H9 (cell line): ENCODE results near the gene ISG15. TPM values are rescaled to one million over a fixed set of nuclear protein-coding genes. Genes with fewer than 3 reads are reported as not detected.

Experiments used
- DNase-seq: peaks from one replicate; pipeline ENCODE4 v3.0.0-alpha.2; 2017
- H2AFZ ChIP-seq: one replicate; pipeline ENCODE4 v1.6.1; 2013; ENCODE audit warnings: mild to moderate bottlenecking, low read length, control low read depth, moderate library complexity
- H2AK5ac ChIP-seq: 2 replicates; pipeline ENCODE4 v1.6.1; 2013; ENCODE audit warnings: low read length, control low read depth, mixed read lengths; ENCODE audit not compliant: insufficient read length
- H2BK120ac ChIP-seq: one replicate; pipeline ENCODE4 v1.6.1; 2013; ENCODE audit warnings: low read depth, mild to moderate bottlenecking, low read length, control low read depth, inconsistent platforms; ENCODE audit not compliant: poor library complexity, severe bottlenecking
- H2BK12ac ChIP-seq: 2 replicates; pipeline ENCODE4 v1.6.1; 2013; ENCODE audit warnings: low read length, control low read depth, mixed read lengths, low read depth; ENCODE audit not compliant: insufficient read length
- H2BK15ac ChIP-seq: 2 replicates; pipeline ENCODE4 v1.6.1; 2013; ENCODE audit warnings: low read depth, low read length, control low read depth
- H2BK20ac ChIP-seq: one replicate; pipeline ENCODE4 v1.6.1; 2013; ENCODE audit warnings: low read depth, mild to moderate bottlenecking, low read length, control low read depth, inconsistent platforms; ENCODE audit not compliant: poor library complexity, severe bottlenecking
- H2BK5ac ChIP-seq: 2 replicates; pipeline ENCODE4 v1.6.1; 2013; ENCODE audit warnings: low read length, control low read depth, mixed read lengths; ENCODE audit not compliant: insufficient read length
- H3K14ac ChIP-seq: 2 replicates; pipeline ENCODE4 v1.6.1; 2013; ENCODE audit warnings: low read length, control low read depth; ENCODE audit not compliant: insufficient read depth
- H3K18ac ChIP-seq: 2 replicates; pipeline ENCODE4 v1.6.1; 2013; ENCODE audit warnings: low read depth, mild to moderate bottlenecking, mixed read lengths, low read length, control low read depth; ENCODE audit not compliant: insufficient read length
- H3K23ac ChIP-seq: 2 replicates; pipeline ENCODE4 v1.6.1; 2013; ENCODE audit warnings: low read length, control low read depth, mixed read lengths, low read depth; ENCODE audit not compliant: insufficient read length
- H3K23me2 ChIP-seq: 2 replicates; pipeline ENCODE4 v1.6.1; 2013; ENCODE audit warnings: low read depth, mild to moderate bottlenecking, mixed read lengths, low read length, control low read depth; ENCODE audit not compliant: insufficient read length, poor library complexity, severe bottlenecking
- H3K27ac ChIP-seq: 2 replicates; pipeline ENCODE4 v1.5.1; 2013; ENCODE audit warnings: low read length, control low read depth, mixed read lengths, low read depth; ENCODE audit not compliant: insufficient read length
- H3K27me3 ChIP-seq: 2 replicates; pipeline ENCODE4 v1.6.1; 2013; ENCODE audit warnings: low read length, control low read depth, inconsistent platforms; ENCODE audit not compliant: insufficient read depth
- H3K4ac ChIP-seq: 2 replicates; pipeline ENCODE4 v1.6.1; 2013; ENCODE audit warnings: low read depth, mild to moderate bottlenecking, control low read depth, inconsistent platforms, low read length, moderate library complexity
- H3K4me1 ChIP-seq: 2 replicates; pipeline ENCODE4 v1.6.1; 2013; ENCODE audit warnings: low read length, control low read depth, inconsistent platforms; ENCODE audit not compliant: insufficient read depth
- H3K4me2 ChIP-seq: 2 replicates; pipeline ENCODE4 v1.6.1; 2013; ENCODE audit warnings: low read length, control low read depth, mixed read lengths; ENCODE audit not compliant: insufficient read length, insufficient read depth
- H3K56ac ChIP-seq: 2 replicates; pipeline ENCODE4 v1.6.1; 2013; ENCODE audit warnings: low read depth, mild to moderate bottlenecking, mixed read lengths, low read length, control low read depth; ENCODE audit not compliant: insufficient read length
- H3K79me1 ChIP-seq: 2 replicates; pipeline ENCODE4 v1.6.1; 2013; ENCODE audit warnings: low read depth, mild to moderate bottlenecking, moderate library complexity, low read length, control low read depth, inconsistent platforms; ENCODE audit not compliant: insufficient read depth, poor library complexity, severe bottlenecking
- H3K79me2 ChIP-seq: 2 replicates; pipeline ENCODE4 v1.6.1; 2013; ENCODE audit warnings: low read length, control low read depth, inconsistent platforms; ENCODE audit not compliant: insufficient read depth
- H3K9ac ChIP-seq: 2 replicates; pipeline ENCODE4 v1.6.1; 2013; ENCODE audit warnings: low read length, control low read depth, mixed read lengths; ENCODE audit not compliant: insufficient read length; ENCODE audit errors: extremely low read depth
- H3K9me3 ChIP-seq: one replicate; pipeline ENCODE4 v1.6.1; 2013; ENCODE audit warnings: low read depth, low read length, inconsistent platforms; ENCODE audit not compliant: control insufficient read depth
- H3T11ph ChIP-seq: one replicate; pipeline ENCODE4 v1.6.1; 2013; ENCODE audit warnings: mild to moderate bottlenecking, low read length, control low read depth, inconsistent platforms
- H4K20me1 ChIP-seq: one replicate; pipeline ENCODE4 v1.6.1; 2013; ENCODE audit not compliant: control insufficient read depth, insufficient read length, insufficient read depth
- H4K5ac ChIP-seq: 2 replicates; pipeline ENCODE4 v1.6.1; 2013; ENCODE audit warnings: low read depth, mild to moderate bottlenecking, mixed read lengths, low read length, control low read depth; ENCODE audit not compliant: insufficient read length
- H4K8ac ChIP-seq: replicated peaks from 2 replicates; pipeline ENCODE4 v1.6.1; 2013; ENCODE audit warnings: low read length, control low read depth, mixed read lengths, low read depth; ENCODE audit not compliant: insufficient read length
- H4K91ac ChIP-seq: 2 replicates; pipeline ENCODE4 v1.6.1; 2013; ENCODE audit warnings: low read depth, mild to moderate bottlenecking, moderate library complexity, mixed read lengths, low read length, control low read depth; ENCODE audit not compliant: insufficient read length
- H3K27ac Mint-ChIP-seq, 3 experiments: 2 replicates in 2 of 3; 3 replicates in 1 of 3; pipeline ENCODE4 v1.8.0; 2020 to 2021; ENCODE audit warnings: mixed read lengths in 3 of 3, mild to moderate bottlenecking in 1 of 3, moderate library complexity in 1 of 3
- H3K27me3 Mint-ChIP-seq: 2 replicates; pipeline ENCODE4 v1.8.0; 2021; ENCODE audit warnings: low read depth, mild to moderate bottlenecking, moderate library complexity, mixed read lengths
- H3K36me3 Mint-ChIP-seq, 3 experiments: 2 replicates in 2 of 3; 3 replicates in 1 of 3; pipeline ENCODE4 v1.8.0; 2020 to 2021; ENCODE audit warnings: low read depth in 3 of 3, mixed read lengths in 3 of 3; ENCODE audit not compliant: insufficient read depth in 1 of 3
- H3K4me1 Mint-ChIP-seq, 2 experiments: 2 replicates each; pipeline ENCODE4 v1.8.0; 2020; ENCODE audit warnings: mixed read lengths in 2 of 2
- H3K4me3 Mint-ChIP-seq, 2 experiments: 2 replicates in 1 of 2; 3 replicates in 1 of 2; pipeline ENCODE4 v1.8.0; 2020 to 2021; ENCODE audit warnings: mild to moderate bottlenecking in 2 of 2, mixed read lengths in 2 of 2, moderate library complexity in 1 of 2
- H3K9me3 Mint-ChIP-seq, 2 experiments: 2 replicates in 1 of 2; 3 replicates in 1 of 2; pipeline ENCODE4 v1.8.0; 2020; ENCODE audit warnings: mild to moderate bottlenecking in 2 of 2, mixed read lengths in 2 of 2, moderate library complexity in 1 of 2
- WGBS: extraction: QIAGEN DNeasy Blood & Tissue Kit; methylation state at CpG from one replicate; pipeline ENCODE4 v1.1.7; 2013; ENCODE audit warnings: missing lambda C conversion rate, low lambda C conversion rate, mixed read lengths; ENCODE audit not compliant: insufficient read length; ENCODE audit errors: extremely low coverage; 5-methylcytosine and 5-hydroxymethylcytosine counted together
- total RNA-seq: library from RNA; stranded (reverse); gene quantifications from 2 replicates; pipeline ENCODE4 v1.2.1, GENCODE V29; 2021
- TF ChIP-seq, protein P1 (sequence below): fragments of 200-600 bp; sonication (generic); conservative IDR thresholded peaks from 3 replicates; pipeline ENCODE4 v1.8.0; 2021; ENCODE audit warnings: antibody characterized with exemption, mild to moderate bottlenecking

ISG15 gene
- total RNA-seq, 1 experiment from 2014 or later: 39.7 TPM

DNA sequence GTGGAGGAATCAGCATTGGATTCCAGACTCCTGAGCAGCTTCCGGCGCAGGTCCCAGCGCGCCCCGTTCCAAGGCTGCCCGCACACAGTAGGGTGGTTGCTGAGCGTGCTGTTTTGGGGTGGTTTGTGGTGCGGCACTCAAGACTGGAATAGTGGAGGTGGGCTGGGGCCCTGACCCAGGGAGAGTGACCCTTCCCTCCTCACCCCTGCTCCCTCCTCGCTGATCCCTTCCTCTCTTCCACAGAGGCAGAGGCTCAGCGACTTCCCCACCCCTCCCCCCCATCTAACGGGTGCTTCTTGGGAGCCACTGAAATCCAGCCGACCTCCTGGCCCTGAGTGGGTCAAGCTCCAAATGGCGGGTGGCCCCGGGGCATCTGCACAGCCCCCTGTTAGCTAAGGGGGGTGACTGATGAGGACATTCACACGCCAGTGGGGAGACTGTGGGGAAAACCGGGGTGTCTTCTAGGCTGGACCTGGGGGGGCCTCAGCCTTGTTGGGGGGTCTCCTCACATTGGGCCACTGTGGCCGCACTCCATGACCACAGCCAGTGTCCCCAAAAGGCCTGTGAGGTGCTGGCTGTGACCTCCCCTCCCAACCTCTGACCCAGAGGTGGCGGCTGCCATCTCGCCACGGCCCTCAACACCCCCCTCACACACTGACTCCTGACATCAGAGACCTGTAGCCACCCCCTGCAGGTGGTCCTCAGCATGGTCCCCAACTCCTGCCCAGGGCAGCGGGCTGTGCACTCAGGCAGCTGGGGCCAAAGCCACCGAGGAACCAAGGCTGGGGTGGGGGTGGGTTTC lies 9.5 kb upstream of the ISG15 start:
- peaks cover 18% of the 10 kb centered on the region; the same call in 1 of the 2 replicates for H3K27me3 ChIP-seq
- TF ChIP-seq, protein P1, sequence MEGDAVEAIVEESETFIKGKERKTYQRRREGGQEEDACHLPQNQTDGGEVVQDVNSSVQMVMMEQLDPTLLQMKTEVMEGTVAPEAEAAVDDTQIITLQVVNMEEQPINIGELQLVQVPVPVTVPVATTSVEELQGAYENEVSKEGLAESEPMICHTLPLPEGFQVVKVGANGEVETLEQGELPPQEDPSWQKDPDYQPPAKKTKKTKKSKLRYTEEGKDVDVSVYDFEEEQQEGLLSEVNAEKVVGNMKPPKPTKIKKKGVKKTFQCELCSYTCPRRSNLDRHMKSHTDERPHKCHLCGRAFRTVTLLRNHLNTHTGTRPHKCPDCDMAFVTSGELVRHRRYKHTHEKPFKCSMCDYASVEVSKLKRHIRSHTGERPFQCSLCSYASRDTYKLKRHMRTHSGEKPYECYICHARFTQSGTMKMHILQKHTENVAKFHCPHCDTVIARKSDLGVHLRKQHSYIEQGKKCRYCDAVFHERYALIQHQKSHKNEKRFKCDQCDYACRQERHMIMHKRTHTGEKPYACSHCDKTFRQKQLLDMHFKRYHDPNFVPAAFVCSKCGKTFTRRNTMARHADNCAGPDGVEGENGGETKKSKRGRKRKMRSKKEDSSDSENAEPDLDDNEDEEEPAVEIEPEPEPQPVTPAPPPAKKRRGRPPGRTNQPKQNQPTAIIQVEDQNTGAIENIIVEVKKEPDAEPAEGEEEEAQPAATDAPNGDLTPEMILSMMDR: no peak
- H4K5ac ChIP-seq: no peak overlapping the region
- H3K27ac ChIP-seq: no peak overlapping the region
- no peak overlapping the region for H3K4ac ChIP-seq
- H3K79me1 ChIP-seq: no peaks in the 10 kb centered on the region
- H4K91ac ChIP-seq: no peak overlapping the region
- H3K9me3 Mint-ChIP-seq: no peaks in the 10 kb centered on the region
- H2BK5ac ChIP-seq: no peak overlapping the region
- H3K18ac ChIP-seq: no peak overlapping the region
- H3K27me3 Mint-ChIP-seq: peaks cover 76% of the 10 kb centered on the region
- no peak overlapping the region; a peak in 1 of 5 replicates for H3K4me3 Mint-ChIP-seq
- no peak overlapping the region for H2AFZ ChIP-seq
- no peak overlapping the region for H3K27ac Mint-ChIP-seq
- no peak overlapping the region for H3K56ac ChIP-seq
- peaks cover 13% of the 10 kb centered on the region for H3K23me2 ChIP-seq
- no peak overlapping the region for H2BK12ac ChIP-seq
- peak; percentile 29 for DNase-seq
- H3K9ac ChIP-seq: no peak overlapping the region
- no peak overlapping the region for H2BK120ac ChIP-seq
- H3K4me1 ChIP-seq: no peaks in the 10 kb centered on the region
- no peak overlapping the region for H3T11ph ChIP-seq
- H2AK5ac ChIP-seq: no peak overlapping the region
- no peak overlapping the region for H2BK15ac ChIP-seq
- H3K36me3 Mint-ChIP-seq: no peaks in the 10 kb centered on the region
- H3K14ac ChIP-seq: no peak overlapping the region
- H3K79me2 ChIP-seq: no peaks in the 10 kb centered on the region
- no peak overlapping the region for H3K23ac ChIP-seq
- H2BK20ac ChIP-seq: no peak overlapping the region
- no peak overlapping the region for H4K8ac ChIP-seq
- no peaks in the 10 kb centered on the region for H4K20me1 ChIP-seq
- H3K4me1 Mint-ChIP-seq: peaks cover 13 to 30% of the 10 kb centered on the region in 2 experiments
- H3K4me2 ChIP-seq: no peak overlapping the region
- WGBS: no CpG with 5 or more reads among the region's 22 CpGs
- H3K9me3 ChIP-seq: no peaks in the 10 kb centered on the region
